ENCODE data around the gene TMOD3.
"Not testable (repeated sequence)": the region's sequence is repeated elsewhere in the genome, so short reads cannot be mapped to it uniquely, and the experiment has no call there.

TMOD3 gene

GRCh38 chr15:51865317-51865716 is 35.9 kb downstream of the TMOD3 start:
- no peak for DNase-seq

- no peak for DNase-seq
Measured at GRCh38 chr15:51866161-51866560, 36.7 kb downstream of the TMOD3 start.

GRCh38 chr15:51866751-51867150 is 37.3 kb downstream of the TMOD3 start:
- no peak for DNase-seq

GRCh38 chr15:51869060-51869421 is 39.6 kb downstream of the TMOD3 start:
- DNase-seq: no peak

- DNase-seq: no peak
Measured at GRCh38 chr15:51870774-51871173, 41.3 kb downstream of the TMOD3 start.

- DNase-seq: no peak
Measured at GRCh38 chr15:51874751-51875644, 45.5 kb downstream of the TMOD3 start.

- no peak for DNase-seq
Measured at GRCh38 chr15:51876169-51876568, 46.7 kb downstream of the TMOD3 start.

GRCh38 chr15:51878446-51879386 is 49.3 kb downstream of the TMOD3 start:
- no peak for DNase-seq

- DNase-seq: no peak
Measured at GRCh38 chr15:51879555-51879954, 50.1 kb downstream of the TMOD3 start.

- DNase-seq: no peak
Measured at GRCh38 chr15:51883271-51883837, 53.9 kb downstream of the TMOD3 start.

- DNase-seq: no peak
Measured at GRCh38 chr15:51884041-51884440, 54.6 kb downstream of the TMOD3 start.

- DNase-seq: no peak
Measured at GRCh38 chr15:51884517-51885236, 55.2 kb downstream of the TMOD3 start.

- DNase-seq: not testable (repeated sequence)
Measured at GRCh38 chr15:51885758-51886157, 56.3 kb downstream of the TMOD3 start.

- no peak for DNase-seq
Measured at GRCh38 chr15:51887887-51888592, 58.6 kb downstream of the TMOD3 start.

- DNase-seq: no peak
Measured at GRCh38 chr15:51888593-51889195, 59.2 kb downstream of the TMOD3 start.

GRCh38 chr15:51889486-51889885 is 60.0 kb downstream of the TMOD3 start:
- no peak for DNase-seq

GRCh38 chr15:51904421-51904820 is 75.0 kb downstream of the TMOD3 start:
- no peak for DNase-seq

GRCh38 chr15:51904931-51905330 is 75.5 kb downstream of the TMOD3 start:
- DNase-seq: no peak

- DNase-seq: no peak
Measured at GRCh38 chr15:51907136-51907862, 77.8 kb downstream of the TMOD3 start.

- DNase-seq: no peak
Measured at GRCh38 chr15:51908316-51908715, 78.9 kb downstream of the TMOD3 start.

GRCh38 chr15:51909584-51909983 is 80.1 kb downstream of the TMOD3 start:
- DNase-seq: no peak
